HUES48 (cell line): Measurements from ENCODE around the gene MKNK2.

Experiments used
- H3K27ac ChIP-seq: one replicate; pipeline ENCODE4 v1.7.0; 2013; ENCODE audit warnings: low read depth, low read length, inconsistent platforms
- H3K27me3 ChIP-seq: 2 replicates; pipeline ENCODE4 v1.6.1; 2013; ENCODE audit warnings: mild to moderate bottlenecking, low read length; ENCODE audit not compliant: control insufficient read depth, insufficient read depth
- H3K36me3 ChIP-seq: 2 replicates; pipeline ENCODE4 v1.6.1; 2013; ENCODE audit warnings: low read length; ENCODE audit not compliant: control insufficient read depth, insufficient read depth
- H3K4me1 ChIP-seq: 2 replicates; pipeline ENCODE4 v1.6.1; 2013; ENCODE audit warnings: mild to moderate bottlenecking, low read length; ENCODE audit not compliant: control insufficient read depth, insufficient read depth
- H3K4me3 ChIP-seq: 2 replicates; pipeline ENCODE4 v1.5.1; 2013; ENCODE audit warnings: mild to moderate bottlenecking, low read depth, low read length
- H3K9ac ChIP-seq: 2 replicates; pipeline ENCODE4 v1.6.1; 2013; ENCODE audit warnings: mild to moderate bottlenecking, low read depth, low read length, moderate library complexity
- H3K9me3 ChIP-seq: 2 replicates; pipeline ENCODE4 v1.6.1; 2013; ENCODE audit warnings: low read length; ENCODE audit not compliant: control insufficient read depth, insufficient read depth

MKNK2 gene

GRCh38 chr19:2014131-2014571 lies 36.9 kb downstream of the MKNK2 start:
- Histone ChIP-seq H3K36me3 (0 out of 2 replicates have a peak, but pooled peaks cover 3% of the 10 kb centered on the region), H3K4me1 (no peaks in the 10 kb centered on the region), H3K4me3 (no peak overlapping the region; the same call in 1 of the 2 replicates), H3K9ac (no peak overlapping the region), H3K9me3 (no peaks in the 10 kb centered on the region), H3K27me3 (no peaks in the 10 kb centered on the region), H3K27ac (no peak overlapping the region)

- 0 out of 2 replicates have a peak, but pooled peaks cover 3% of the 10 kb centered on the region for H3K36me3 ChIP-seq
- H3K9me3 ChIP-seq, result no peaks in the 10 kb centered on the region
- H3K27me3 ChIP-seq, result no peaks in the 10 kb centered on the region
- H3K9ac ChIP-seq, result no peak overlapping the region
- H3K27ac ChIP-seq, result no peak overlapping the region
- no peaks in the 10 kb centered on the region for H3K4me1 ChIP-seq
- H3K4me3 ChIP-seq, result no peak overlapping the region
These were observed 37.4 kb downstream of the MKNK2 start for GRCh38 chr19:2013683-2013961.

GRCh38 chr19:2012941-2013682 lies 37.9 kb downstream of the MKNK2 start:
- H3K4me3 ChIP-seq, result no peak overlapping the region
- H3K4me1 ChIP-seq, result no peaks in the 10 kb centered on the region
- no peak overlapping the region for H3K27ac ChIP-seq
- H3K27me3 ChIP-seq, result no peaks in the 10 kb centered on the region
- 0 out of 2 replicates have a peak, but pooled peaks cover 3% of the 10 kb centered on the region for H3K36me3 ChIP-seq
- no peak overlapping the region for H3K9ac ChIP-seq
- H3K9me3 ChIP-seq, result no peaks in the 10 kb centered on the region

- Histone ChIP-seq H3K4me3 (no peak overlapping the region), H3K9ac (no peak overlapping the region), H3K4me1 (no peaks in the 10 kb centered on the region)
These were observed 39.9 kb downstream of the MKNK2 start for GRCh38 chr19:2011169-2011568.

GRCh38 chr19:2010135-2010668 lies 40.8 kb downstream of the MKNK2 start:
- no peaks in the 10 kb centered on the region for H3K9me3 ChIP-seq
- H3K9ac ChIP-seq, result no peak overlapping the region
- no peak overlapping the region for H3K4me3 ChIP-seq
- H3K36me3 ChIP-seq, result 0 out of 2 replicates have a peak, but pooled peaks cover 3% of the 10 kb centered on the region
- H3K27me3 ChIP-seq, result no peaks in the 10 kb centered on the region
- H3K27ac ChIP-seq, result no peak overlapping the region
- no peaks in the 10 kb centered on the region for H3K4me1 ChIP-seq

More at GRCh38 chr19:2011169-2011568, 39.9 kb downstream of the MKNK2 start:
- no peak overlapping the region for H3K27ac ChIP-seq
- H3K9me3 ChIP-seq, result no peaks in the 10 kb centered on the region
- 0 out of 2 replicates have a peak, but pooled peaks cover 3% of the 10 kb centered on the region for H3K36me3 ChIP-seq
- H3K27me3 ChIP-seq, result no peaks in the 10 kb centered on the region

DNA sequence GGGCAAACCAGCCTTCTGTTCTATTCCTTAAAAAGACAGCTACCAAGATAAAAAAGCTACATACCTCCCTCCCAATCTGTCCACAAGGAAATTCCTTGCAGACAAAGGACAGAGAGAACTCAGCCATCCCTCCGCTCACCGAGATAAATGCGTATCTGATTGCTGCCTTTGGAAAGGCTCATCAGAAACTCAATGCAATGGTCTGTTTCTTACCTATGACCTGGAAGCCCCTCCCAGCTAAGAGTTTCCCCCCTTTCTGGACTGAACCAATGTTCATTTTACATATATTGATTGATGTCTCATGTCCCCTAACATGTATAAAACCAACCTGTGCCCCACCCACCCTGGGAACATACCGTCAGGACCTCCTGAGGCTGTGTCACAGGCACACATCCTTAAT lies 47.2 kb downstream of the MKNK2 start:
- Histone ChIP-seq H3K4me3 (no peak overlapping the region), H3K27ac (no peak overlapping the region), H3K27me3 (no peaks in the 10 kb centered on the region), H3K4me1 (no peaks in the 10 kb centered on the region), H3K9me3 (no peaks in the 10 kb centered on the region), H3K9ac (no peak overlapping the region), H3K36me3 (peaks cover 20% of the 10 kb centered on the region)

- Histone ChIP-seq H3K4me1 (no peaks in the 10 kb centered on the region), H3K9me3 (no peaks in the 10 kb centered on the region), H3K9ac (no peak overlapping the region), H3K27me3 (no peaks in the 10 kb centered on the region), H3K27ac (no peak overlapping the region), H3K4me3 (no peak overlapping the region), H3K36me3 (peaks cover 36% of the 10 kb centered on the region)
These were observed 51.1 kb downstream of the MKNK2 start for GRCh38 chr19:1999856-2000515.

- peaks cover 34% of the 10 kb centered on the region for H3K36me3 ChIP-seq
These were observed 52.0 kb downstream of the MKNK2 start for GRCh38 chr19:1998712-1999708.

DNA sequence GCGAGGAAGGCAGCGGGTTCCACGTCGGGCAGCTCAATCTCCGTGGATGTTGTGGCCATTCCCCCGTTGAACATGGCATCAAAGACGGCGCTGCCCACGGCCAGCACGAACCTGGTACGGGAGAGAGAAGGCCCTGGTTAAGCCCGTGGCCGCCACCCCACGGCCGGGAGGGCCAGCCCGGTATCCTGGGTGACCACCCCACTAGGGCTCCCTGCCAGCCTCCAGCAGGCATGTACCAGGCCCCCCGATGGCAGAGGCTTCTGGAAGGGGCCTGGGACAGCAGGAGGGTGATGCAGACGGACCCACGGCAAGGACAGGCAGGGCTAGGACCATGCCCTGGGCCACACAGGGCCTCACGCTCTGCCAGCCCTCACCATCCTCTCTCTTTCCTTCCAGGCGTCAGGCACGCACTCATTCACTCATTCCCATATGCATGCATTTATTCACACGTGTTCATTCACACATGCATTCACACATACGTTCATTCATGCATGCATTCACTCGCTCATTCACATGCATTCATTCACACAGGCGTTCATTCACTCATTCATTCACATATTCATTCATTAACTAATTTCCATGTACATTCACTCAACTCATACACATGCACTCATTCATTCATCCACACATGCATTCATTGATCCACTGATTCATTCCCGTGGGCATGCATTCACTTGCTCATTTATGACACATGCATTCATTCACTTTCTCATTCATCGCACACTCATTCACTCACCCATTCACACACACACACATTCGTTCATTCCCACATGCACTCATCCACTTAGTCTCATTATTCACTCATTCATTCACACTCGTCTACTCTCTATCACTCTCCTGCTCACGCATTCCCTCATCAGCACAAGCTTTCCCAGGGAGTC lies 53.5 kb downstream of the MKNK2 start:
- H3K9me3 ChIP-seq, result no peaks in the 10 kb centered on the region
- H3K9ac ChIP-seq, result no peak overlapping the region
- H3K4me1 ChIP-seq, result no peaks in the 10 kb centered on the region
- H3K36me3 ChIP-seq, result peaks cover 33% of the 10 kb centered on the region
- no peaks in the 10 kb centered on the region for H3K27me3 ChIP-seq
- H3K4me3 ChIP-seq, result no peak overlapping the region
- H3K27ac ChIP-seq, result no peak overlapping the region

More at GRCh38 chr19:1998712-1999708, 52.0 kb downstream of the MKNK2 start:
- Histone ChIP-seq H3K9ac (no peak overlapping the region), H3K27me3 (no peaks in the 10 kb centered on the region), H3K9me3 (no peaks in the 10 kb centered on the region), H3K27ac (no peak overlapping the region), H3K4me3 (no peak overlapping the region), H3K4me1 (no peaks in the 10 kb centered on the region)

- peaks cover 50% of the 10 kb centered on the region for H3K36me3 ChIP-seq
- no peaks in the 10 kb centered on the region for H3K9me3 ChIP-seq
- H3K4me3 ChIP-seq, result no peak overlapping the region
- no peaks in the 10 kb centered on the region for H3K4me1 ChIP-seq
- H3K27me3 ChIP-seq, result no peaks in the 10 kb centered on the region
- H3K27ac ChIP-seq, result no peak overlapping the region
- H3K9ac ChIP-seq, result no peak overlapping the region
These were observed 58.2 kb downstream of the MKNK2 start for GRCh38 chr19:1992759-1993260.
